Astrocyte of the cerebellum (primary cell): ENCODE results near the gene B3GLCT.

Source experiments
- DNase-seq: peaks from one replicate; pipeline ENCODE4 v3.0.0-alpha.2; 2011; ENCODE audit warnings: low read depth
- H3K4me3 ChIP-seq: 2 replicates; pipeline ENCODE4 v1.5.1; 2011; ENCODE audit warnings: mild to moderate bottlenecking, low read depth, low read length, moderate library complexity
- in situ Hi-C: cut with HindIII; loops from 2 replicates; pipeline ENCODE4 v1.10.0; 2017; ENCODE audit warnings: low sequenced_read_pairs
- TF ChIP-seq, protein P1 (sequence below): IDR thresholded peaks from 2 replicates; pipeline ENCODE4 v1.5.1; 2012; ENCODE audit warnings: low read length, low read depth, moderate library complexity, mild to moderate bottlenecking; ENCODE audit errors: missing control alignments

Gene B3GLCT

GRCh38 chr13:31225998-31226675 lies 26.4 kb downstream of the B3GLCT start:
- TF ChIP-seq, protein P1, sequence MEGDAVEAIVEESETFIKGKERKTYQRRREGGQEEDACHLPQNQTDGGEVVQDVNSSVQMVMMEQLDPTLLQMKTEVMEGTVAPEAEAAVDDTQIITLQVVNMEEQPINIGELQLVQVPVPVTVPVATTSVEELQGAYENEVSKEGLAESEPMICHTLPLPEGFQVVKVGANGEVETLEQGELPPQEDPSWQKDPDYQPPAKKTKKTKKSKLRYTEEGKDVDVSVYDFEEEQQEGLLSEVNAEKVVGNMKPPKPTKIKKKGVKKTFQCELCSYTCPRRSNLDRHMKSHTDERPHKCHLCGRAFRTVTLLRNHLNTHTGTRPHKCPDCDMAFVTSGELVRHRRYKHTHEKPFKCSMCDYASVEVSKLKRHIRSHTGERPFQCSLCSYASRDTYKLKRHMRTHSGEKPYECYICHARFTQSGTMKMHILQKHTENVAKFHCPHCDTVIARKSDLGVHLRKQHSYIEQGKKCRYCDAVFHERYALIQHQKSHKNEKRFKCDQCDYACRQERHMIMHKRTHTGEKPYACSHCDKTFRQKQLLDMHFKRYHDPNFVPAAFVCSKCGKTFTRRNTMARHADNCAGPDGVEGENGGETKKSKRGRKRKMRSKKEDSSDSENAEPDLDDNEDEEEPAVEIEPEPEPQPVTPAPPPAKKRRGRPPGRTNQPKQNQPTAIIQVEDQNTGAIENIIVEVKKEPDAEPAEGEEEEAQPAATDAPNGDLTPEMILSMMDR = no peak
- in situ Hi-C loops = loop anchor here (25.0 kb wide), 1 partner anchor 186 kb away; no protein-coding TSS in a partner anchor
- H3K4me3 ChIP-seq = no peak overlapping the region
- no peak for DNase-seq

- H3K4me3 ChIP-seq = no peak overlapping the region
- TF ChIP-seq, protein P1 = no peak
- in situ Hi-C loops = loop anchor here (25.0 kb wide), 1 partner anchor 185 kb away; no protein-coding TSS in a partner anchor
- DNase-seq = no peak
Measured at GRCh38 chr13:31227063-31227462, 27.3 kb downstream of the B3GLCT start.

DNA sequence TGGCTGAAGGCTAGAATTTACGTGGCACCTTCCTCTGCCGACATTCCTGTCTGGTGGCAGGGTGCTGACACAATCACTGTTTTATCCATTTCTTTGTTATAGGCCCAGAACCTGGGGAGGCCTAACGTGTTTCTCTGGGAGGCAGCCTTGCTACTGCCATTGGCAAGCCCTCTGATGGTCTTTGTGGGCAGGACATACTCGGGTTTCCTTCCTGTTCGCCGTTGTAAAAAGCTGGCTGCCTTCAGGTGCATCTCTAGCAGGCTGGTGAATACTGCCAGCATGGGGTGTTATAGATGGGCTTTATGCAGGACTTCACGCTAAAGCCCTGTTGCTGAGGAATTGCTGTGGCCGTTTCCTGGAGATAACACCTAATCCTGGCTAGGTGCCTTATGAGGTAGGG lies 28.1 kb downstream of the B3GLCT start:
- in situ Hi-C loops = loop anchor here (25.0 kb wide), 1 partner anchor 184 kb away; no protein-coding TSS in a partner anchor
- H3K4me3 ChIP-seq = no peak overlapping the region
- TF ChIP-seq, protein P1 = no peak
- no peak for DNase-seq

DNA sequence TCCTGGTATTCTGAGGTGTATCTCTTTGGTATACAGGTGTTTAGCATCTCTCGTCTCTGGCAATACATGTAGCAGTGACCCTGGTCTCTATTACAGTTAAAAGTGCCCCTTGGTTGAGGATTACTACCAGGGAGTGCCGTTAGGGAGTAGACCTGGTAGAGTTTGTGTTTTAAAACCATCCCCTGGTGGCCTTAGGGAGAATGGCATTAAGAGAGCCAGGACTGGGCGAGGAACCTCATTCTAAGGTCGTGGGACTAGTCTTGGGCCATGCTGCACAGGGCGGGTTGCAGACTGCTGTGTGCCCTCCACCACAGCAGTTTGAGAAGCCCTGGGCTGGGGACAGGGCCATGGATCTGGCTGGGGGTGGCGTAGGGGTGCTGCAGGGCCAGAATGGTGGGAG lies 35.0 kb downstream of the B3GLCT start:
- in situ Hi-C loops = loop anchor here (25.0 kb wide), 1 partner anchor 178 kb away; no protein-coding TSS in a partner anchor
- DNase-seq = no peak

GRCh38 chr13:31236211-31236786 lies 36.5 kb downstream of the B3GLCT start:
- in situ Hi-C loops = loop anchor here (25.0 kb wide), 1 partner anchor 176 kb away; no protein-coding TSS in a partner anchor
- DNase-seq = peak; percentile 28
- H3K4me3 ChIP-seq = no peak overlapping the region
- TF ChIP-seq, protein P1 = peak; percentile 75

More for the DNA sequence above, 35.0 kb downstream of the B3GLCT start:
- TF ChIP-seq, protein P1 = peak; percentile 53
- H3K4me3 ChIP-seq = no peak overlapping the region

GRCh38 chr13:31240921-31241320 lies 41.1 kb downstream of the B3GLCT start:
- TF ChIP-seq, protein P1 = no peak
- DNase-seq = no peak
- in situ Hi-C loops = loop anchor here (25.0 kb wide), 1 partner anchor 171 kb away; no protein-coding TSS in a partner anchor
- H3K4me3 ChIP-seq = no peak overlapping the region
